HCT116 (cell line): ENCODE results near the gene NXPH2. TPM values are rescaled to one million over a fixed set of nuclear protein-coding genes. Genes with fewer than 3 reads are reported as not detected.

Experiments
- ATAC-seq: fragments of 200-7000 bp; cut with Tn5 transposase; 2 replicates; pipeline ENCODE4 v1.9.1; 2020; ENCODE audit warnings: mild to moderate bottlenecking, moderate library complexity
- BruUV-seq: library from RNA; stranded (reverse); fragments of 400-500 nt; replicated peaks from 2 replicates; lab custom pipeline; 2021; lab: Mats Ljungman, UMichigan
- CTCF ChIA-PET: fragments of 300-600 bp; sonication (Branson Sonifier 250); formaldehyde crosslinking; loops from one replicate; lab custom pipeline; 2021; ENCODE audit warnings: antibody characterized with exemption; lab: Charles Lee
- POLR2A ChIA-PET: fragments of 300-600, 350-600 bp; sonication (Branson Sonifier 250); formaldehyde crosslinking; loops from one replicate; lab custom pipeline; 2021; ENCODE audit warnings: antibody characterized with exemption; lab: Charles Lee
- RAD21 ChIA-PET, 2 experiments: fragments of 300-600 bp; sonication (Branson Sonifier 250); formaldehyde crosslinking; loops; one replicate each; lab custom pipeline; 2023; ENCODE audit warnings: low total read pairs in 2 of 2; ENCODE audit not compliant: uncharacterized antibody in 2 of 2, unreplicated experiment in 2 of 2, low non-redundant PET in 1 of 2; lab: Charles Lee
- DNase-seq: peaks from one replicate; pipeline ENCODE4 v3.0.0-alpha.2; 2010; ENCODE audit warnings: low read depth, low spot score
- H2AFZ ChIP-seq: fragments of 200-600 bp; shearing (Covaris generic), sonication (generic); 2 replicates; pipeline ENCODE4 v1.6.1; 2017; ENCODE audit warnings: low read depth, mixed run types, mixed read lengths, antibody characterized with exemption, low read length; ENCODE audit not compliant: poor library complexity, severe bottlenecking
- H3K27ac ChIP-seq: 2 replicates; pipeline ENCODE4 v1.5.1; 2012; ENCODE audit warnings: low read depth, low read length
- H3K27me3 ChIP-seq: fragments of 200-600 bp; sonication (generic); 2 replicates; pipeline ENCODE4 v1.6.1; 2016; ENCODE audit warnings: mixed run types, low read length, mixed read lengths; ENCODE audit not compliant: insufficient read depth
- H3K36me3 ChIP-seq, 2 experiments: fragments of 200-500 bp in 1 of 2; fragments of 200-600 bp in 1 of 2; sonication (Bioruptor generic) in 1 of 2; sonication (generic) in 1 of 2; 2 replicates each; pipeline versions ENCODE4 v1.5.1 to v1.6.1; 2014 to 2016; ENCODE audit warnings: low read length in 2 of 2, inconsistent platforms in 1 of 2, mixed read lengths in 1 of 2, mixed run types in 1 of 2; ENCODE audit not compliant: insufficient read depth in 2 of 2, control insufficient read depth in 1 of 2
- H3K4me1 ChIP-seq, 2 experiments: fragments of 200-600 bp in 1 of 2; sonication (generic) in 1 of 2; 2 replicates each; pipeline versions ENCODE4 v1.5.1 to v1.6.1; 2012 to 2017; ENCODE audit warnings: low read length in 2 of 2, inconsistent platforms in 1 of 2, mild to moderate bottlenecking in 1 of 2, mixed read lengths in 1 of 2, mixed run types in 1 of 2, moderate library complexity in 1 of 2; ENCODE audit not compliant: insufficient read depth in 2 of 2, control insufficient read depth in 1 of 2
- H3K4me2 ChIP-seq: fragments of 200-600 bp; sonication (generic); 2 replicates; pipeline ENCODE4 v1.6.1; 2017; ENCODE audit warnings: mixed run types, low read length, mixed read lengths
- H3K4me3 ChIP-seq, 2 experiments: fragments of 200-600 bp in 1 of 2; sonication (generic) in 1 of 2; replicated peaks in 1 of 2; 2 replicates each; pipeline ENCODE4 v1.5.1; 2011 to 2016; ENCODE audit warnings: low read length in 2 of 2, control low read depth in 1 of 2, low read depth in 1 of 2, mild to moderate bottlenecking in 1 of 2, mixed read lengths in 1 of 2, mixed run types in 1 of 2
- H3K79me2 ChIP-seq: fragments of 200-600 bp; sonication (generic); 2 replicates; pipeline ENCODE4 v1.6.1; 2017; ENCODE audit warnings: mild to moderate bottlenecking, mixed run types, low read length, moderate library complexity, mixed read lengths; ENCODE audit not compliant: insufficient read depth
- H3K9ac ChIP-seq: fragments of 200-600 bp; sonication (generic); 2 replicates; pipeline ENCODE4 v1.6.1; 2016; ENCODE audit warnings: low read length, mixed read lengths
- H3K9me2 ChIP-seq: fragments of 200-600 bp; sonication (generic), shearing (Covaris generic); 2 replicates; pipeline ENCODE4 v1.6.1; 2017; ENCODE audit warnings: mixed run types, mild to moderate bottlenecking, moderate library complexity; ENCODE audit not compliant: insufficient read depth
- H3K9me3 ChIP-seq, 2 experiments: fragments of 200-500 bp in 1 of 2; fragments of 200-600 bp in 1 of 2; sonication (Bioruptor generic) in 1 of 2; sonication (generic) in 1 of 2; 2 replicates each; pipeline ENCODE4 v1.6.1; 2014 to 2017; ENCODE audit warnings: low read length in 2 of 2, mixed read lengths in 2 of 2, inconsistent platforms in 1 of 2, low read depth in 1 of 2, mild to moderate bottlenecking in 1 of 2, mixed run types in 1 of 2, moderate library complexity in 1 of 2; ENCODE audit not compliant: control insufficient read depth in 1 of 2, insufficient read depth in 1 of 2
- H4K20me1 ChIP-seq: fragments of 200-600 bp; sonication (generic), shearing (Covaris generic); 2 replicates; pipeline ENCODE4 v1.6.1; 2017; ENCODE audit warnings: mixed run types, mild to moderate bottlenecking, moderate library complexity; ENCODE audit not compliant: insufficient read depth
- ATF3 ChIP-seq: IDR thresholded peaks from 2 replicates; pipeline ENCODE4 v1.6.1; 2012
- CBX3 ChIP-seq: IDR thresholded peaks from 2 replicates; pipeline ENCODE4 v1.6.1; 2012; ENCODE audit warnings: low read depth
- CEBPB ChIP-seq: IDR thresholded peaks from 2 replicates; pipeline ENCODE4 v1.6.1; 2012; ENCODE audit warnings: low read depth
- EZH2 ChIP-seq: fragments of 200-600 bp; sonication (generic); IDR thresholded peaks from 2 replicates; pipeline ENCODE4 v1.6.1; 2017; ENCODE audit warnings: antibody characterized with exemption, mixed run types
- EZH2phosphoT487 ChIP-seq: fragments of 200-600 bp; IDR thresholded peaks from 2 replicates; pipeline ENCODE4 v1.6.1; 2018; ENCODE audit warnings: antibody characterized with exemption, borderline replicate concordance
- POLR2A ChIP-seq: IDR thresholded peaks from 2 replicates; pipeline ENCODE4 v1.7.0; 2011; ENCODE audit warnings: borderline replicate concordance; ENCODE audit not compliant: insufficient read depth, insufficient read length; ENCODE audit errors: extremely low read depth
- RAD21 ChIP-seq: IDR thresholded peaks from 2 replicates; pipeline ENCODE4 v1.6.1; 2012; ENCODE audit warnings: low read depth, mild to moderate bottlenecking
- SIN3A ChIP-seq: IDR thresholded peaks from 2 replicates; pipeline ENCODE4 v1.6.1; 2012; ENCODE audit warnings: low read depth
- SP1 ChIP-seq: IDR thresholded peaks from 2 replicates; pipeline ENCODE4 v1.6.1; 2012; ENCODE audit warnings: low read depth
- TCF7L2 ChIP-seq: IDR thresholded peaks from 2 replicates; pipeline ENCODE4 v1.7.0; 2011; ENCODE audit warnings: borderline replicate concordance, inconsistent platforms; ENCODE audit not compliant: insufficient read depth, insufficient read length; ENCODE audit errors: extremely low read depth
- YY1 ChIP-seq: IDR thresholded peaks from 2 replicates; pipeline ENCODE4 v1.6.1; 2011; ENCODE audit warnings: low read length, low read depth, moderate library complexity, mild to moderate bottlenecking; ENCODE audit not compliant: insufficient replicate concordance; ENCODE audit errors: extremely low read depth
- ZFX ChIP-seq: fragments of 450-650 bp; IDR thresholded peaks from 2 replicates; pipeline ENCODE4 v1.6.1; 2017
- ZNF274 ChIP-seq: fragments of 200-500 bp; sonication (Bioruptor generic); IDR thresholded peaks from 2 replicates; pipeline ENCODE4 v1.6.1; 2014; ENCODE audit warnings: mild to moderate bottlenecking, low read depth, low read length, inconsistent platforms
- intact Hi-C: fragments of 100-400 bp; cut with micrococcal nuclease; formaldehyde crosslinking; loops from 2 replicates; pipeline ENCODE4 v1.10.0; 2022
- total RNA-seq: library from RNA; stranded (reverse); gene quantifications from one replicate; pipeline ENCODE4 v1.2.1, GENCODE V29; 2021; ENCODE audit not compliant: unreplicated experiment
- TF ChIP-seq, protein P1 (sequence below): IDR thresholded peaks from 2 replicates; pipeline ENCODE4 v1.6.1; 2011; ENCODE audit warnings: mild to moderate bottlenecking, low read length, moderate library complexity; ENCODE audit not compliant: insufficient replicate concordance; ENCODE audit errors: extremely low read depth
- TF ChIP-seq, protein P2 (sequence below): IDR thresholded peaks from 2 replicates; pipeline ENCODE4 v1.6.1; 2012; ENCODE audit warnings: low read depth

Gene NXPH2
- total RNA-seq, 1 experiment from 2014 or later: not detected

DNA sequence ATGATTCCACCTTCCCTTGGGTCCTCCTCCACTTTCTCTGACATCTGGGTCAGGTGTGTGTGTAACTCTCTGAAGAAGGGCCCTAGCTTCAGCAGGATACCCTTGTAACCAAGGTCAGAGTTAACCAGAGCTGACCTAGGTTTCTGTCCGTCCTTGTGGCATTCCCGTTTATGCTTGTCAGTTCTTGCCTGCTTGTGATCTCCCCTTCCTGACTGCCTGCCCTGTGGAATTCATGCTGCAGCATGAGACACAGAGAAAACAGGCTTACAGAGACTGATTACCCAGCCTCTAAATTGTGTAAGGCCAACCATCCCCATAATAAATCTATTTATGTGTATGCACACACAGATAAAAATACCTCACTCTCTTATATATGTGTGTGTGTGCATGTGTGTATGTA, 22.8 kb downstream of the NXPH2 start:
- H4K20me1 ChIP-seq: no peaks in the 10 kb centered on the region
- CTCF ChIA-PET: no interaction called here
- no peaks in the 10 kb centered on the region for H3K9me3 ChIP-seq
- no peak overlapping the region for H2AFZ ChIP-seq
- no peak overlapping the region for H3K4me3 ChIP-seq
- H3K27me3 ChIP-seq: no peaks in the 10 kb centered on the region
- no peaks in the 10 kb centered on the region; the same call in 1 of the 2 replicates for H3K9me2 ChIP-seq
- no peak for ATAC-seq
- no peak overlapping the region for H3K4me2 ChIP-seq
- no peaks in the 10 kb centered on the region for H3K36me3 ChIP-seq
- H3K27ac ChIP-seq: no peak overlapping the region
- intact Hi-C loops: no loop called here
- peaks cover 0 to 6% of the 10 kb centered on the region in 2 experiments; a peak in 2 of 4 replicates for H3K4me1 ChIP-seq
- POLR2A ChIA-PET: no interaction called here
- H3K9ac ChIP-seq: no peak overlapping the region
- BruUV-seq: no TSS peak
- H3K79me2 ChIP-seq: no peaks in the 10 kb centered on the region
- DNase-seq: no peak
- no peak for TF ChIP-seq EZH2
- TF ChIP-seq YY1: no peak
- no peak for TF ChIP-seq ATF3
- TF ChIP-seq ZNF274: no peak
- TF ChIP-seq SIN3A: no peak
- no peak for TF ChIP-seq CBX3
- TF ChIP-seq, protein P1, sequence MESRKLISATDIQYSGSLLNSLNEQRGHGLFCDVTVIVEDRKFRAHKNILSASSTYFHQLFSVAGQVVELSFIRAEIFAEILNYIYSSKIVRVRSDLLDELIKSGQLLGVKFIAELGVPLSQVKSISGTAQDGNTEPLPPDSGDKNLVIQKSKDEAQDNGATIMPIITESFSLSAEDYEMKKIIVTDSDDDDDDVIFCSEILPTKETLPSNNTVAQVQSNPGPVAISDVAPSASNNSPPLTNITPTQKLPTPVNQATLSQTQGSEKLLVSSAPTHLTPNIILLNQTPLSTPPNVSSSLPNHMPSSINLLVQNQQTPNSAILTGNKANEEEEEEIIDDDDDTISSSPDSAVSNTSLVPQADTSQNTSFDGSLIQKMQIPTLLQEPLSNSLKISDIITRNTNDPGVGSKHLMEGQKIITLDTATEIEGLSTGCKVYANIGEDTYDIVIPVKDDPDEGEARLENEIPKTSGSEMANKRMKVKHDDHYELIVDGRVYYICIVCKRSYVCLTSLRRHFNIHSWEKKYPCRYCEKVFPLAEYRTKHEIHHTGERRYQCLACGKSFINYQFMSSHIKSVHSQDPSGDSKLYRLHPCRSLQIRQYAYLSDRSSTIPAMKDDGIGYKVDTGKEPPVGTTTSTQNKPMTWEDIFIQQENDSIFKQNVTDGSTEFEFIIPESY: no peak
- TF ChIP-seq CEBPB: no peak
- TF ChIP-seq EZH2phosphoT487: no peak
- TF ChIP-seq SP1: no peak
- TF ChIP-seq TCF7L2: no peak
- TF ChIP-seq, protein P2, sequence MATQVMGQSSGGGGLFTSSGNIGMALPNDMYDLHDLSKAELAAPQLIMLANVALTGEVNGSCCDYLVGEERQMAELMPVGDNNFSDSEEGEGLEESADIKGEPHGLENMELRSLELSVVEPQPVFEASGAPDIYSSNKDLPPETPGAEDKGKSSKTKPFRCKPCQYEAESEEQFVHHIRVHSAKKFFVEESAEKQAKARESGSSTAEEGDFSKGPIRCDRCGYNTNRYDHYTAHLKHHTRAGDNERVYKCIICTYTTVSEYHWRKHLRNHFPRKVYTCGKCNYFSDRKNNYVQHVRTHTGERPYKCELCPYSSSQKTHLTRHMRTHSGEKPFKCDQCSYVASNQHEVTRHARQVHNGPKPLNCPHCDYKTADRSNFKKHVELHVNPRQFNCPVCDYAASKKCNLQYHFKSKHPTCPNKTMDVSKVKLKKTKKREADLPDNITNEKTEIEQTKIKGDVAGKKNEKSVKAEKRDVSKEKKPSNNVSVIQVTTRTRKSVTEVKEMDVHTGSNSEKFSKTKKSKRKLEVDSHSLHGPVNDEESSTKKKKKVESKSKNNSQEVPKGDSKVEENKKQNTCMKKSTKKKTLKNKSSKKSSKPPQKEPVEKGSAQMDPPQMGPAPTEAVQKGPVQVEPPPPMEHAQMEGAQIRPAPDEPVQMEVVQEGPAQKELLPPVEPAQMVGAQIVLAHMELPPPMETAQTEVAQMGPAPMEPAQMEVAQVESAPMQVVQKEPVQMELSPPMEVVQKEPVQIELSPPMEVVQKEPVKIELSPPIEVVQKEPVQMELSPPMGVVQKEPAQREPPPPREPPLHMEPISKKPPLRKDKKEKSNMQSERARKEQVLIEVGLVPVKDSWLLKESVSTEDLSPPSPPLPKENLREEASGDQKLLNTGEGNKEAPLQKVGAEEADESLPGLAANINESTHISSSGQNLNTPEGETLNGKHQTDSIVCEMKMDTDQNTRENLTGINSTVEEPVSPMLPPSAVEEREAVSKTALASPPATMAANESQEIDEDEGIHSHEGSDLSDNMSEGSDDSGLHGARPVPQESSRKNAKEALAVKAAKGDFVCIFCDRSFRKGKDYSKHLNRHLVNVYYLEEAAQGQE: no peak
- no peak for TF ChIP-seq RAD21
- no peak for TF ChIP-seq ZFX
- no peak for TF ChIP-seq POLR2A
- RAD21 ChIA-PET: no interaction called here
